ENCODE measurements around the gene RPL7L1.

The RPL7L1 gene

DNA sequence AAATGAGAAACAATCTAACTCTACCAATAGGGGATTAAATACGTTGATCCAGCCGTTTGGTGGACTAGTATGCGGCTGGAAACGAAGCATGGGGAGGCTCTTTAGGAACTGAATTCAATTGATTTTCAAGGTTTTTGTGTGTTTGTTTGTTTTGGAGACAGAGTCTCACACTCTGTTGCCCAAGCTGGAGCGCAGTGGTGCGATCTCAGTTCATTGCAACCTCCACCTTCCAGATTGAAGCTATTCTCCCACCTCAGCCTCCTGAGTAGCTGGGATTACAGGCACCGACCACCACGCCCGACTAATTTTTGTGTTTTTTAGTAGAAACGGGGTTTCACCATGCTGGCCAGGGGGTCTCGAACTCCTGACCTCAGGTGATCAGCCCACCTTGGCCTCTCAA, 57.0 kb downstream of the RPL7L1 start:
- DNase-seq, result no peak

DNA sequence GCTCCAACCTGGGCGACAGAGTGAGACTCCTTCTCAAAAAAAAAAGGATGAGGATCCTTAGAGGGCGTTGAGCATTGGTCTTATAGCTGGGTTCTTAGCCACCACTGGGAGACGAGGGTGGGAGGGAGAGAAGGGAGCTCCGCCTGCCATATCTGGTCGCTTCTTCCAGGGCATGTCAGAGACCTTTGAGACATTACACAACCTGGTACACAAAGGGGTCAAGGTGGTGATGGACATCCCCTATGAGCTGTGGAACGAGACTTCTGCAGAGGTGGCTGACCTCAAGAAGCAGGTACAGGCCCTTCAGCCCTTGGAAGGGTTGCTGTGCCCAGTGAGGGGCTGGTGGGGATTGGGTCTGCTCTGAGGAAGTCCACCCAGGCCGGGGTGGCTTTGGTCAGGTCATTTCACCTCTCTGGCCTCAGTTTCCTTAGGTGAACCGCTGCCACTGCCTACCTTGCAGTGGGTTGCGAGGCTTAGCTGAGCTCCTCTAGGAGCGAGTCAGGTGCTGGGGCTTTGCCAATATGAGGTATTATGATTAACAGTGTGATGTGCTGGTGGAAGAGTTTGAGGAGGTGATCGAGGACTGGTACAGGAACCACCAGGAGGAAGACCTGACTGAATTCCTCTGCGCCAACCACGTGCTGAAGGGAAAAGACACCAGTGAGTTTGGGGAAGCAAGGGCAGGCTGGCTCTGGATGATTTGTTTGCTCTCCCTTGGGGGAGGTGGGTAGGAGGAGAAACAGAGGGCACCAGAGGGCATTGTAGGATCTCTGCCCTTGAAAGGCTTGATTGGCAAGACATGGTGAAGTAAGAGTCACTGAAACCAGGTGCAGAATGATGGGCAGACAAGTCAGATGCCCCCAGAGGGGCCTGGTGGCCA, 58.4 kb downstream of the RPL7L1 start:
- no peak for DNase-seq

DNA sequence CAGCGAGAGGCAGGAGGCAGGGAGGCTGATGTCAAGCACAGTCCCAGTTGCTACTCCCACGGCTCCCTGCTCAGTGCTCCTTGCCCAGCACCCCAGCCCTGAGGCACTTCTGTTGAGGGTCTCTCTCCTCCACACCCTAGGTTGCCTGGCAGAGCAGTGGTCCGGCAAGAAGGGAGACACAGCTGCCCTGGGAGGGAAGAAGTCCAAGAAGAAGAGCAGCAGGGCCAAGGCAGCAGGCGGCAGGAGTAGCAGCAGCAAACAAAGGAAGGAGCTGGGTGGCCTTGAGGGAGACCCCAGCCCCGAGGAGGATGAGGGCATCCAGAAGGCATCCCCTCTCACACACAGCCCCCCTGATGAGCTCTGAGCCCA, 59.0 kb downstream of the RPL7L1 start:
- no peak for DNase-seq

DNA sequence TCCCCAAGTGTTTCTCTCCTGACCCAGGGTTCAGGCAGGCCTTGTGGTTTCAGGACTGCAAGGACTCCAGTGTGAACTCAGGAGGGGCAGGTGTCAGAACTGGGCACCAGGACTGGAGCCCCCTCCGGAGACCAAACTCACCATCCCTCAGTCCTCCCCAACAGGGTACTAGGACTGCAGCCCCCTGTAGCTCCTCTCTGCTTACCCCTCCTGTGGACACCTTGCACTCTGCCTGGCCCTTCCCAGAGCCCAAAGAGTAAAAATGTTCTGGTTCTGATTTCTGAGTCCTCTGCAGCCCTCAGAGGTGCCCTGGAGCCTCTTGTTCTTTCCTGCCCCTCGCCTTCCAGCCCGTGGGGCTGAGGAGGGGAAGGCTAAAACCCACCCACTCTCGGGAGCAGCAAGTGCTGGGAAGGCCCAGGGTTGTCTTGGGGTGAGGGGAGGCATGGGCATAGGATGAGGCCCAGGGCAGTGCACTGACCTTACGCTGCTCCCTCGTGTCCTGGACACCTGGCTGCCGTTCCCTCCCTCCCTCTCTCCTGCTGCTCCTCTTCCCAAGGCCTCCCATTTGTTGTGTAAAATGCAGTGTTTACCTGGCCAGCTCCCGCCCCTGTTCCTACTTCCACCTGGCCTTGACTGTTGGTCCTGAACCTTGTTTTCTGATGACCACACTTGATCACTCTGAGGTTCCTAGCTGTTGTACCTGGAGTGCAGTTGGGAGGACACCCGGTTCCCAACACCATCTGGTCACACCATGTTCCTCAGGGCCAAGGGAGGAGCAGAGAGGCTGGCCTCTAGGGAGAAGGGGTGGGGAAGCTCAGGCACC, 59.8 kb downstream of the RPL7L1 start:
- no peak for DNase-seq

Measured in AML-193 (cell line).